GM18520 (cell line): ENCODE data around the gene GPR107.
"Not testable (repeated sequence)": the region's sequence is repeated elsewhere in the genome, so short reads cannot be mapped to it uniquely, and the experiment has no call there.

ENCODE experiments used
- ATAC-seq: cut with Tn5 transposase; IDR thresholded peaks from one replicate; pipeline ENCODE4 v1.9.1; 2021; ENCODE audit not compliant: unreplicated experiment

GPR107 gene

GRCh38 chr9:130053504-130054324 is at the start of gene GPR107:
TSS of gene GPR107 (plus strand) at chr9:130053906. CDS start at chr9:130053933, 27 bp downstream.
- ATAC-seq: peak; percentile 55

GRCh38 chr9:130003943-130004552 is 49.7 kb upstream of the GPR107 start:
- ATAC-seq: no peak

GRCh38 chr9:130006952-130007351 is 46.8 kb upstream of the GPR107 start:
- not testable (repeated sequence) for ATAC-seq

- ATAC-seq: no peak
Observed at GRCh38 chr9:130008538-130008937, 45.2 kb upstream of the GPR107 start.

- not testable (repeated sequence) for ATAC-seq
Observed at GRCh38 chr9:130009546-130009945, 44.2 kb upstream of the GPR107 start.

- peak; percentile 35 for ATAC-seq
Observed at GRCh38 chr9:130010151-130010988, 43.3 kb upstream of the GPR107 start.

- no peak for ATAC-seq
Observed at GRCh38 chr9:130013326-130013725, 40.4 kb upstream of the GPR107 start.

GRCh38 chr9:130015353-130016019 is 38.2 kb upstream of the GPR107 start:
- ATAC-seq: no peak

- ATAC-seq: no peak
Observed at GRCh38 chr9:130017076-130017475, 36.6 kb upstream of the GPR107 start.

GRCh38 chr9:130017510-130017909 is 36.2 kb upstream of the GPR107 start:
- ATAC-seq: not testable (repeated sequence)

GRCh38 chr9:130018265-130018664 is 35.4 kb upstream of the GPR107 start:
- ATAC-seq: no peak

GRCh38 chr9:130020618-130021017 is 33.1 kb upstream of the GPR107 start:
- no peak for ATAC-seq

- no peak for ATAC-seq
Observed at GRCh38 chr9:130021123-130021522, 32.6 kb upstream of the GPR107 start.

GRCh38 chr9:130021842-130022241 is 31.9 kb upstream of the GPR107 start:
- ATAC-seq: not testable (repeated sequence)

GRCh38 chr9:130022566-130023143 is 31.1 kb upstream of the GPR107 start:
- no peak for ATAC-seq

GRCh38 chr9:130023144-130023787 is 30.4 kb upstream of the GPR107 start:
- ATAC-seq: peak; percentile 49

GRCh38 chr9:130023994-130024596 is 29.6 kb upstream of the GPR107 start:
- ATAC-seq: no peak

GRCh38 chr9:130024597-130024994 is 29.1 kb upstream of the GPR107 start:
- ATAC-seq: no peak

GRCh38 chr9:130026583-130027340 is 26.9 kb upstream of the GPR107 start:
- no peak for ATAC-seq
